HCT116 (cell line): Measurements from ENCODE around the gene PAQR7. TPM values are rescaled to one million over a fixed set of nuclear protein-coding genes. Genes with fewer than 3 reads are reported as not detected.

Source experiments
- ATAC-seq: fragments of 200-7000 bp; cut with Tn5 transposase; 2 replicates; pipeline ENCODE4 v1.9.1; 2020; ENCODE audit warnings: mild to moderate bottlenecking, moderate library complexity
- BruUV-seq: library from RNA; stranded (reverse); fragments of 400-500 nt; replicated peaks from 2 replicates; lab custom pipeline; 2021; lab: Mats Ljungman, UMichigan
- CTCF ChIA-PET: fragments of 300-600 bp; sonication (Branson Sonifier 250); formaldehyde crosslinking; loops from one replicate; lab custom pipeline; 2021; ENCODE audit warnings: antibody characterized with exemption; lab: Charles Lee
- POLR2A ChIA-PET: fragments of 300-600, 350-600 bp; sonication (Branson Sonifier 250); formaldehyde crosslinking; loops from one replicate; lab custom pipeline; 2021; ENCODE audit warnings: antibody characterized with exemption; lab: Charles Lee
- RAD21 ChIA-PET, 2 experiments: fragments of 300-600 bp; sonication (Branson Sonifier 250); formaldehyde crosslinking; loops; one replicate each; lab custom pipeline; 2023; ENCODE audit warnings: low total read pairs in 2 of 2; ENCODE audit not compliant: uncharacterized antibody in 2 of 2, unreplicated experiment in 2 of 2, low non-redundant PET in 1 of 2; lab: Charles Lee
- DNase-seq: peaks from one replicate; pipeline ENCODE4 v3.0.0-alpha.2; 2010; ENCODE audit warnings: low read depth, low spot score
- H2AFZ ChIP-seq: fragments of 200-600 bp; shearing (Covaris generic), sonication (generic); 2 replicates; pipeline ENCODE4 v1.6.1; 2017; ENCODE audit warnings: low read depth, mixed run types, mixed read lengths, antibody characterized with exemption, low read length; ENCODE audit not compliant: poor library complexity, severe bottlenecking
- H3K27ac ChIP-seq: 2 replicates; pipeline ENCODE4 v1.5.1; 2012; ENCODE audit warnings: low read depth, low read length
- H3K27me3 ChIP-seq: fragments of 200-600 bp; sonication (generic); 2 replicates; pipeline ENCODE4 v1.6.1; 2016; ENCODE audit warnings: mixed run types, low read length, mixed read lengths; ENCODE audit not compliant: insufficient read depth
- H3K36me3 ChIP-seq, 2 experiments: fragments of 200-500 bp in 1 of 2; fragments of 200-600 bp in 1 of 2; sonication (Bioruptor generic) in 1 of 2; sonication (generic) in 1 of 2; 2 replicates each; pipeline versions ENCODE4 v1.5.1 to v1.6.1; 2014 to 2016; ENCODE audit warnings: low read length in 2 of 2, inconsistent platforms in 1 of 2, mixed read lengths in 1 of 2, mixed run types in 1 of 2; ENCODE audit not compliant: insufficient read depth in 2 of 2, control insufficient read depth in 1 of 2
- H3K4me1 ChIP-seq, 2 experiments: fragments of 200-600 bp in 1 of 2; sonication (generic) in 1 of 2; 2 replicates each; pipeline versions ENCODE4 v1.5.1 to v1.6.1; 2012 to 2017; ENCODE audit warnings: low read length in 2 of 2, inconsistent platforms in 1 of 2, mild to moderate bottlenecking in 1 of 2, mixed read lengths in 1 of 2, mixed run types in 1 of 2, moderate library complexity in 1 of 2; ENCODE audit not compliant: insufficient read depth in 2 of 2, control insufficient read depth in 1 of 2
- H3K4me2 ChIP-seq: fragments of 200-600 bp; sonication (generic); 2 replicates; pipeline ENCODE4 v1.6.1; 2017; ENCODE audit warnings: mixed run types, low read length, mixed read lengths
- H3K4me3 ChIP-seq, 2 experiments: fragments of 200-600 bp in 1 of 2; sonication (generic) in 1 of 2; replicated peaks in 1 of 2; 2 replicates each; pipeline ENCODE4 v1.5.1; 2011 to 2016; ENCODE audit warnings: low read length in 2 of 2, control low read depth in 1 of 2, low read depth in 1 of 2, mild to moderate bottlenecking in 1 of 2, mixed read lengths in 1 of 2, mixed run types in 1 of 2
- H3K79me2 ChIP-seq: fragments of 200-600 bp; sonication (generic); 2 replicates; pipeline ENCODE4 v1.6.1; 2017; ENCODE audit warnings: mild to moderate bottlenecking, mixed run types, low read length, moderate library complexity, mixed read lengths; ENCODE audit not compliant: insufficient read depth
- H3K9ac ChIP-seq: fragments of 200-600 bp; sonication (generic); 2 replicates; pipeline ENCODE4 v1.6.1; 2016; ENCODE audit warnings: low read length, mixed read lengths
- H3K9me2 ChIP-seq: fragments of 200-600 bp; sonication (generic), shearing (Covaris generic); 2 replicates; pipeline ENCODE4 v1.6.1; 2017; ENCODE audit warnings: mixed run types, mild to moderate bottlenecking, moderate library complexity; ENCODE audit not compliant: insufficient read depth
- H3K9me3 ChIP-seq, 2 experiments: fragments of 200-500 bp in 1 of 2; fragments of 200-600 bp in 1 of 2; sonication (Bioruptor generic) in 1 of 2; sonication (generic) in 1 of 2; 2 replicates each; pipeline ENCODE4 v1.6.1; 2014 to 2017; ENCODE audit warnings: low read length in 2 of 2, mixed read lengths in 2 of 2, inconsistent platforms in 1 of 2, low read depth in 1 of 2, mild to moderate bottlenecking in 1 of 2, mixed run types in 1 of 2, moderate library complexity in 1 of 2; ENCODE audit not compliant: control insufficient read depth in 1 of 2, insufficient read depth in 1 of 2
- H4K20me1 ChIP-seq: fragments of 200-600 bp; sonication (generic), shearing (Covaris generic); 2 replicates; pipeline ENCODE4 v1.6.1; 2017; ENCODE audit warnings: mixed run types, mild to moderate bottlenecking, moderate library complexity; ENCODE audit not compliant: insufficient read depth
- CEBPB ChIP-seq: IDR thresholded peaks from 2 replicates; pipeline ENCODE4 v1.6.1; 2012; ENCODE audit warnings: low read depth
- CTCF ChIP-seq, 3 experiments: fragments of 200-600 bp in 1 of 3; sonication (generic) in 1 of 3; IDR thresholded peaks in 2 of 3; conservative IDR thresholded peaks in 1 of 3; 2 replicates each; pipeline ENCODE4 v1.5.1; 2012 to 2017; ENCODE audit warnings: low read depth in 2 of 3, low read length in 2 of 3, antibody characterized with exemption in 1 of 3, borderline replicate concordance in 1 of 3, control low read depth in 1 of 3, mild to moderate bottlenecking in 1 of 3, mixed read lengths in 1 of 3, mixed run types in 1 of 3, moderate library complexity in 1 of 3; ENCODE audit not compliant: insufficient read depth in 1 of 3
- EZH2phosphoT487 ChIP-seq: fragments of 200-600 bp; IDR thresholded peaks from 2 replicates; pipeline ENCODE4 v1.6.1; 2018; ENCODE audit warnings: antibody characterized with exemption, borderline replicate concordance
- RAD21 ChIP-seq: IDR thresholded peaks from 2 replicates; pipeline ENCODE4 v1.6.1; 2012; ENCODE audit warnings: low read depth, mild to moderate bottlenecking
- YY1 ChIP-seq: IDR thresholded peaks from 2 replicates; pipeline ENCODE4 v1.6.1; 2011; ENCODE audit warnings: low read length, low read depth, moderate library complexity, mild to moderate bottlenecking; ENCODE audit not compliant: insufficient replicate concordance; ENCODE audit errors: extremely low read depth
- intact Hi-C: fragments of 100-400 bp; cut with micrococcal nuclease; formaldehyde crosslinking; loops from 2 replicates; pipeline ENCODE4 v1.10.0; 2022
- total RNA-seq: library from RNA; stranded (reverse); gene quantifications from one replicate; pipeline ENCODE4 v1.2.1, GENCODE V29; 2021; ENCODE audit not compliant: unreplicated experiment

Gene PAQR7
- total RNA-seq, 1 experiment from 2014 or later: 13.1 TPM

GRCh38 chr1:25837262-25837875 is 38.1 kb downstream of the PAQR7 start:
- Histone ChIP-seq H4K20me1 (no peaks in the 10 kb centered on the region), H3K9ac (no peak overlapping the region), H2AFZ (no peak overlapping the region), H3K27me3 (no peaks in the 10 kb centered on the region), H3K27ac (no peak overlapping the region), H3K79me2 (peaks cover 92% of the 10 kb centered on the region), H3K9me3 (no peaks in the 10 kb centered on the region), H3K4me3 (no peak overlapping the region), H3K4me2 (no peak overlapping the region), H3K4me1 (peaks cover 0 to 3% of the 10 kb centered on the region in 2 experiments; a peak in 1 of 4 replicates), H3K9me2 (no peaks in the 10 kb centered on the region), H3K36me3 (peaks cover 15 to 22% of the 10 kb centered on the region in 2 experiments; a peak in 3 of 4 replicates)
- no TSS peak for BruUV-seq
- TF ChIP-seq CEBPB (no peak), CTCF (IDR thresholded peaks at IDR 0.05 in 2 of 3, conservative IDR thresholded peaks at IDR 0.05 in 1 of 3; ENCODE audit: borderline replicate concordance in 1 of 3, insufficient read depth in 1 of 3, low read depth in 2 of 3, low read length in 2 of 3) (peak; percentile 69 to 70 (median 70)), RAD21 (peak; percentile 82), EZH2phosphoT487 (no peak), YY1 (peak; percentile 7)
- POLR2A ChIA-PET: interaction anchor here (1.5 kb wide), 1 partner anchor 12 kb away, joined by 3 read pairs; no protein-coding TSS in a partner anchor
- peak; percentile 88 for ATAC-seq
- CTCF ChIA-PET: interaction anchor here (0.7 to 1.3 kb wide), 9 partner anchors 8 to 554 kb away, joined by 3 to 7 read pairs (median 3); partner anchors contain the start of genes MTFR1L, PAFAH2 and PAQR7
- DNase-seq: no peak
- RAD21 ChIA-PET: interaction anchor here in 1 of 2 experiments (1.0 kb wide), 1 partner anchor 53 kb away, joined by 3 read pairs; no protein-coding TSS in a partner anchor
- intact Hi-C loops: loop anchor here (1.0 kb wide), 2 partner anchors 53 to 161 kb away; partner anchors contain the start of gene PAFAH2
